ENCODE measurements around the gene SSBP2.

GRCh38 chr5:81703840-81704239, 47.1 kb downstream of the SSBP2 start:
- TF ChIP-seq CTCF (IDR thresholded peaks at IDR 0.05) (no peak), POLR2AphosphoS5 (IDR thresholded peaks at IDR 0.05) (no peak)
